Thymus (tissue), 11 donors: ENCODE results near the gene SAP130. TPM values are rescaled to one million over a fixed set of nuclear protein-coding genes. Genes with fewer than 3 reads are reported as not detected.

ENCODE experiments used
- DNase-seq, 9 donors: peaks; one replicate each; pipeline ENCODE4 v3.0.0-alpha.2; 2013; ENCODE audit warnings: low spot score in 9 of 9, low read depth in 6 of 9, missing footprints in 1 of 9
- H3K27ac ChIP-seq, 2 donors: one replicate each; pipeline ENCODE4 v1.5.1; 2013; ENCODE audit warnings: control low read depth in 1 of 2, low read depth in 1 of 2, low read length in 1 of 2, mild to moderate bottlenecking in 1 of 2, moderate library complexity in 1 of 2
- H3K27me3 ChIP-seq, 2 donors: one replicate each; pipeline ENCODE4 v1.5.1; 2013; ENCODE audit warnings: low read length in 1 of 2; ENCODE audit not compliant: control insufficient read depth in 2 of 2, insufficient read depth in 1 of 2
- H3K36me3 ChIP-seq, 2 donors: one replicate each; pipeline ENCODE4 v1.5.1; 2013; ENCODE audit warnings: low read length in 1 of 2, mild to moderate bottlenecking in 1 of 2, moderate library complexity in 1 of 2; ENCODE audit not compliant: control insufficient read depth in 2 of 2, insufficient read depth in 2 of 2
- H3K4me1 ChIP-seq, 2 donors: one replicate each; pipeline ENCODE4 v1.5.1; 2013; ENCODE audit warnings: low read length in 2 of 2; ENCODE audit not compliant: control insufficient read depth in 2 of 2, insufficient read depth in 2 of 2
- H3K4me3 ChIP-seq, 2 donors: one replicate each; pipeline ENCODE4 v1.5.1; 2013; ENCODE audit warnings: low read length in 2 of 2, control low read depth in 1 of 2, mild to moderate bottlenecking in 1 of 2
- H3K9me3 ChIP-seq, 2 donors: one replicate each; pipeline ENCODE4 v1.5.1; 2013; ENCODE audit warnings: low read length in 1 of 2, mild to moderate bottlenecking in 1 of 2; ENCODE audit not compliant: control insufficient read depth in 2 of 2, insufficient read depth in 1 of 2
- WGBS: extraction: QIAGEN DNeasy Blood & Tissue Kit; methylation state at CpG from one replicate; pipeline ENCODE4 v1.1.7; 2013; 5-methylcytosine and 5-hydroxymethylcytosine counted together
- polyA plus RNA-seq: library from polyadenylated mRNA; stranded (reverse); fragments of 200-250 nt; gene quantifications from one replicate; pipeline ENCODE4 v1.2.3, GENCODE V29; 2013
- total RNA-seq: library from RNA; stranded (reverse); fragments of 120-200 nt; gene quantifications from one replicate; pipeline ENCODE4 v1.2.4, GENCODE V29; 2013
- donor health status: healthy.

Gene SAP130
- total and polyA plus RNA-seq, 2 donors, result 4.5 to 9.3 TPM

- H3K9me3 ChIP-seq, result peaks cover 0 to 1% of the 10 kb centered on the region in 2 donors
- whole genome bisulfite sequencing, result 97% methylated on average over 3 of the region's 3 CpGs
- H3K36me3 ChIP-seq, result peaks cover 65 to 76% of the 10 kb centered on the region in 2 donors
- no peak overlapping the region for H3K4me3 ChIP-seq
- no peaks in the 10 kb centered on the region for H3K27me3 ChIP-seq
- no peak overlapping the region for H3K27ac ChIP-seq
- H3K4me1 ChIP-seq, result no peaks in the 10 kb centered on the region
- DNase-seq, result no peak
Measured at GRCh38 chr2:127984551-127984950, 43.3 kb downstream of the SAP130 start.

DNA sequence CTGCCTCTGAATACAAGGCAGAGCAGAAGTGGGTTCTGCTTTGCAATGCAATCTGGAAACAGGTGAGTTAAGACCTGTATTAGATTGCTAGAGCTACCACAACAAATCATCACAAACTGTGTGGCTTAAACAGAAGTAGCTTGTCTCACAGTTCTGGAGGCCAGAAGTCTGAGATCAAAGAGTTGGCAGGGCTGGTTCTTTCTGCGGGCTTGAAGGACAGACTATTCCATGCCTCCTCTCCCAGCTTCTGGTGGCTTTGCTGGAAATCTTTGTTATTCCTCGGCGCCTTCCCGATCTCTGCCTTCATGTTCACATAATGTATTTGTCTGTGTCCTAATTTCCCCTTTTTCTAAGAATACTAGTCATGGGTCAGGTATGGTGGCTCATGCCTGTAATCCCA is 58.4 kb downstream of the SAP130 start:
- no peak overlapping the region for H3K27ac ChIP-seq
- H3K4me3 ChIP-seq, result no peak overlapping the region
- 98% methylated on average over 4 of the region's 4 CpGs for WGBS
- H3K9me3 ChIP-seq, result no peaks in the 10 kb centered on the region
- no peaks in the 10 kb centered on the region for H3K4me1 ChIP-seq
- peaks cover 43 to 45% of the 10 kb centered on the region in 2 donors for H3K36me3 ChIP-seq
- no peaks in the 10 kb centered on the region for H3K27me3 ChIP-seq
- no peak for DNase-seq

DNA sequence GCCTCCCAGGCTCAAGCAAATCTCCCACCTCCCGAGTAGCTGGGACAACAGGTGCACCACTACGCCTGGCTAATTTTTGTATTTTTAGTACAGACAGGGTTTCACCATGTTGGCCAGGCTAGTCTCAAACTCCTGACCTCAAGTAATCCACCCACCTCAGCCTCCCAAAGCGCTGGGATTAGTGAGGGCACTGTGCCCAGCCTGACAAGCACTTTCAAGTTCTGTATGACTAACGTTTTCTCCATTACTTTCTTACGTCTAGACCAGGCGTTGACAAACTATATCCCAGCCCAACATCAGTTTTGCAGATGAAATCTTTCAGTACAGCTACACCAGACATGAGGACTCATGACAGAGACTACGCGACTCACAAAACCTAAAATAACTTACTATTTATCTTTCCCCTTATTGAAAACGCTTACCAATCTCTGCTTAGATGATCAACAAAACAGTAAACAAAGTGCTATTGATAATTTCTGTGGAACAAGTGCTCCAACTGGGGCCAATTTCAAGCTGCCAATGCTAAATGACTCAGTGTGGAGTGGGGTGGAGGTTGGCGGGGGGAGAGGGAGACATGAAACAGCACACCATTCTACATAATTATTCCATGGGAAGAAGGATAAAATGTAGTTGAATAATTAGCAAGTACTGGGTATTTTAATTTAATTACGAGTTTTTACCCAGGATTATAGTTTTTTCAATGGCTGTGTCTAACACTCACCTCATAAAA is 59.1 kb downstream of the SAP130 start:
- 98% methylated on average over 11 of the region's 11 CpGs for WGBS

GRCh38 chr2:127961729-127962128 is 66.1 kb downstream of the SAP130 start:
- peaks cover 37 to 38% of the 10 kb centered on the region in 2 donors for H3K36me3 ChIP-seq
- DNase-seq, result no peak

More for the DNA sequence above, 59.1 kb downstream of the SAP130 start:
- Histone ChIP-seq H3K4me3 (no peak overlapping the region), H3K4me1 (no peaks in the 10 kb centered on the region), H3K27ac (no peak overlapping the region), H3K27me3 (no peaks in the 10 kb centered on the region), H3K36me3 (peaks cover 40 to 45% of the 10 kb centered on the region in 2 donors), H3K9me3 (peaks cover 0 to 2% of the 10 kb centered on the region in 2 donors)
- no peak for DNase-seq

GRCh38 chr2:127957240-127957639 is 70.6 kb downstream of the SAP130 start:
- WGBS, result 98% methylated on average over 6 of the region's 6 CpGs
- peaks cover 40 to 51% of the 10 kb centered on the region in 2 donors for H3K36me3 ChIP-seq

More at GRCh38 chr2:127961729-127962128, 66.1 kb downstream of the SAP130 start:
- Histone ChIP-seq H3K27me3 (no peaks in the 10 kb centered on the region), H3K4me3 (no peak overlapping the region), H3K4me1 (no peaks in the 10 kb centered on the region), H3K27ac (no peak overlapping the region), H3K9me3 (peaks cover 0 to 2% of the 10 kb centered on the region in 2 donors)
- WGBS, result 97% methylated on average over 5 of the region's 5 CpGs

DNA sequence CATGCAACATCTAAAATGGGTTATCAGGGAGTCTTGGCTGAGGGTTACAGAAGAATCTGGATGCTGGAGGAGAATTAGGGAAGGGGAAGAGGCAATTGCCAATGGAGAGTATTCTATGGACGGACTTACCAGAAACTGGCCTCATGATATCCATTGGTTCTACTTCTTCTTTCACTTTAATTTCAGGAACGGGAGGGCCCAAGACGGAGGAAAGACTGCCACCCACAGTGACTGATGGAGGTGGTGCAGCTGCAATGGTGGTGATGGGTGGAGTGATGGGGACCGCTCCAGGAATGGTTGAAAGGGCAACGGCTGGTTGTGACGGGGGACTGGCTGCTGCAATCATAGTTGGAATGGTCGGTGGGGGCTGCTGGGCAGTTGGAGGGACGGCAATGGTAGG is 73.0 kb downstream of the SAP130 start:
- 97% methylated on average over 8 of the region's 8 CpGs for WGBS
- H3K4me1 ChIP-seq, result no peaks in the 10 kb centered on the region
- peaks cover 55 to 63% of the 10 kb centered on the region in 2 donors for H3K36me3 ChIP-seq

More at GRCh38 chr2:127957240-127957639, 70.6 kb downstream of the SAP130 start:
- Histone ChIP-seq H3K27me3 (no peaks in the 10 kb centered on the region), H3K4me3 (no peak overlapping the region), H3K27ac (no peak overlapping the region), H3K4me1 (no peaks in the 10 kb centered on the region), H3K9me3 (no peaks in the 10 kb centered on the region)
- DNase-seq, result no peak

DNA sequence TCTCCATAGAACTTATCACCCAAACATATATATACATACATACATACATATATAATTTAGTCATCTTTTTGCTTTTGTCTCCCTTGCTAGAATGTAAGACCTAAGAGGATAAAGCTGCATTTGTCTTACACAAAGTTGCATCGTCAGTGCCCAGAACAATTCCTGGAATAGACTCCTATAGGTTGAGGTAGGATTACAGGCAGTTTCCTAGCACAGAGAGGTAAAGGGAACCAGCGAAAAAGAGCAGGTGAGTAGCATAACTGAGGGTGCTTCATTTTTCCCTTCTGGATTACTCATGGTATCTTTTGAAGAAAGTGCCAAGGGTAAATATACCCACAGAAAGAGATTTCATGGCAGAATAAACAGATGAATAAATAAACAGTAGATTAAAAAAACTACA is 74.0 kb downstream of the SAP130 start:
- Histone ChIP-seq H3K9me3 (no peaks in the 10 kb centered on the region), H3K27ac (no peak overlapping the region), H3K4me3 (no peak overlapping the region), H3K36me3 (peaks cover 52 to 69% of the 10 kb centered on the region in 2 donors), H3K27me3 (no peaks in the 10 kb centered on the region), H3K4me1 (no peaks in the 10 kb centered on the region)
- WGBS, result 99% methylated on average over 2 of the region's 2 CpGs
- no peak for DNase-seq

More for the DNA sequence above, 73.0 kb downstream of the SAP130 start:
- H3K27ac ChIP-seq, result no peak overlapping the region
- no peak overlapping the region for H3K4me3 ChIP-seq
- no peaks in the 10 kb centered on the region for H3K27me3 ChIP-seq
- no peak for DNase-seq
- no peaks in the 10 kb centered on the region for H3K9me3 ChIP-seq

- Histone ChIP-seq H3K9me3 (no peaks in the 10 kb centered on the region), H3K36me3 (peaks cover 48 to 74% of the 10 kb centered on the region in 2 donors), H3K4me3 (no peak overlapping the region), H3K4me1 (no peaks in the 10 kb centered on the region), H3K27me3 (no peaks in the 10 kb centered on the region), H3K27ac (no peak overlapping the region)
- no peak for DNase-seq
- WGBS, result 97% methylated on average over 6 of the region's 6 CpGs
Measured at GRCh38 chr2:127953128-127953718, 74.6 kb downstream of the SAP130 start.

- H3K36me3 ChIP-seq, result peaks cover 52 to 76% of the 10 kb centered on the region in 2 donors
- H3K4me3 ChIP-seq, result no peak overlapping the region
- no peak overlapping the region for H3K27ac ChIP-seq
- H3K27me3 ChIP-seq, result no peaks in the 10 kb centered on the region
- no peaks in the 10 kb centered on the region for H3K9me3 ChIP-seq
- H3K4me1 ChIP-seq, result no peaks in the 10 kb centered on the region
- DNase-seq, result no peak
- 98% methylated on average over 4 of the region's 4 CpGs for WGBS
Measured at GRCh38 chr2:127951026-127951425, 76.8 kb downstream of the SAP130 start.
